H1 (cell line): ENCODE data around the gene CAPZB. TPM values are rescaled to one million over a fixed set of nuclear protein-coding genes. Genes with fewer than 3 reads are reported as not detected.

ENCODE experiments used
- CTCF ChIA-PET: fragments of 300-600 bp; sonication (Branson Sonifier 250); formaldehyde crosslinking; loops from one replicate; lab custom pipeline; 2021; ENCODE audit not compliant: partially characterized antibody; lab: Charles Lee
- POLR2A ChIA-PET: fragments of 300-600 bp; sonication (Branson Sonifier 250); formaldehyde crosslinking; loops from one replicate; lab custom pipeline; 2021; ENCODE audit warnings: inconsistent platforms; ENCODE audit not compliant: partially characterized antibody; lab: Charles Lee
- DNase-seq, 2 experiments: peaks; one replicate each; pipeline versions ENCODE4 v3.0.0 to v3.0.0-alpha.2; 2010 to 2022; ENCODE audit warnings: low spot score in 2 of 2, low read depth in 1 of 2, mixed read lengths in 1 of 2
- FAIRE-seq: peaks from 2 replicates; lab custom pipeline; 2011; peaks lifted over from hg19 to GRCh38; lab: Jason Lieb, UNC
- H2AFZ ChIP-seq: 2 replicates; pipeline ENCODE4 v1.8.1; 2012; ENCODE audit warnings: low read length, inconsistent platforms
- H2AK5ac ChIP-seq: 2 replicates; pipeline ENCODE4 v1.6.1; 2013; ENCODE audit warnings: low read depth, low read length
- H2BK120ac ChIP-seq: replicated peaks from 2 replicates; pipeline ENCODE3; 2013; ENCODE audit warnings: low read depth, low read length, inconsistent platforms
- H2BK12ac ChIP-seq: 2 replicates; pipeline ENCODE4 v1.6.1; 2013; ENCODE audit warnings: low read depth, low read length
- H2BK15ac ChIP-seq: 2 replicates; pipeline ENCODE4 v1.6.1; 2013; ENCODE audit warnings: low read length
- H2BK20ac ChIP-seq: 2 replicates; pipeline ENCODE4 v1.6.1; 2013; ENCODE audit warnings: low read length
- H2BK5ac ChIP-seq: 2 replicates; pipeline ENCODE4 v1.6.1; 2013; ENCODE audit warnings: low read depth, low read length
- H3K14ac ChIP-seq: 2 replicates; pipeline ENCODE4 v1.6.1; 2013; ENCODE audit warnings: inconsistent platforms; ENCODE audit not compliant: insufficient read length
- H3K18ac ChIP-seq: 2 replicates; pipeline ENCODE4 v1.6.1; 2013; ENCODE audit warnings: low read length; ENCODE audit errors: extremely low read depth
- H3K23ac ChIP-seq: 2 replicates; pipeline ENCODE4 v1.6.1; 2013; ENCODE audit warnings: inconsistent platforms; ENCODE audit not compliant: insufficient read length
- H3K23me2 ChIP-seq: 2 replicates; pipeline ENCODE4 v1.6.1; 2013; ENCODE audit warnings: low read depth, low read length
- H3K27ac ChIP-seq: 2 replicates; pipeline ENCODE4 v1.6.1; 2011; ENCODE audit warnings: low read depth, low read length, inconsistent platforms
- H3K27me3 ChIP-seq, 4 experiments: replicated peaks in 1 of 4; 1 replicate in 1 of 4; 2 replicates in 3 of 4; pipeline versions ENCODE4 v1.6.1 to v1.8.1; 2011 to 2013; ENCODE audit warnings: low read length in 3 of 4, mild to moderate bottlenecking in 3 of 4, inconsistent platforms in 2 of 4, mixed read lengths in 2 of 4, moderate library complexity in 1 of 4; ENCODE audit not compliant: control insufficient read depth in 3 of 4, insufficient read depth in 3 of 4; ENCODE audit errors: extremely low read depth in 1 of 4
- H3K36me3 ChIP-seq, 4 experiments: 2 replicates each; pipeline versions ENCODE4 v1.6.1 to v1.8.1; 2011 to 2013; ENCODE audit warnings: mild to moderate bottlenecking in 4 of 4, low read length in 3 of 4, moderate library complexity in 2 of 4, control low read depth in 1 of 4, inconsistent platforms in 1 of 4; ENCODE audit not compliant: insufficient read depth in 4 of 4, control insufficient read depth in 2 of 4
- H3K4ac ChIP-seq: replicated peaks from 2 replicates; pipeline ENCODE3; 2013; ENCODE audit warnings: low read length, low read depth, mixed read lengths, inconsistent platforms; ENCODE audit not compliant: insufficient read length
- H3K4me1 ChIP-seq, 4 experiments: replicated peaks in 1 of 4; 1 replicate in 1 of 4; 2 replicates in 3 of 4; pipeline versions ENCODE4 v1.6.1 to v1.8.1; 2011 to 2013; ENCODE audit warnings: low read length in 3 of 4, inconsistent platforms in 2 of 4, mixed read lengths in 1 of 4; ENCODE audit not compliant: insufficient read depth in 4 of 4, control insufficient read depth in 3 of 4
- H3K4me2 ChIP-seq, 2 experiments: 2 replicates each; pipeline versions ENCODE4 v1.6.1 to v1.8.1; 2011 to 2013; ENCODE audit warnings: low read depth in 2 of 2, low read length in 2 of 2, control low read depth in 1 of 2, inconsistent platforms in 1 of 2, mild to moderate bottlenecking in 1 of 2; ENCODE audit not compliant: insufficient read depth in 1 of 2
- H3K4me3 ChIP-seq, 4 experiments: fragments of 200-600, 300-600 bp in 1 of 4; sonication (generic), shearing (Covaris generic), sonication (Bioruptor Twin) in 1 of 4; 2 replicates each; pipeline versions ENCODE4 v1.5.1 to v1.8.1; 2011 to 2016; ENCODE audit warnings: low read length in 4 of 4, low read depth in 3 of 4, control low read depth in 2 of 4, inconsistent platforms in 2 of 4, mild to moderate bottlenecking in 2 of 4, mixed read lengths in 1 of 4, moderate library complexity in 1 of 4; ENCODE audit not compliant: insufficient read depth in 2 of 4; ENCODE audit errors: extremely low read depth in 1 of 4
- H3K56ac ChIP-seq: replicated peaks from 2 replicates; pipeline ENCODE3; 2013; ENCODE audit warnings: low read depth, mild to moderate bottlenecking, mixed read lengths, low read length, inconsistent platforms; ENCODE audit not compliant: insufficient read length
- H3K79me1 ChIP-seq: 2 replicates; pipeline ENCODE4 v1.6.1; 2013; ENCODE audit warnings: low read depth, low read length, control low read depth
- H3K79me2 ChIP-seq, 2 experiments: 2 replicates each; pipeline versions ENCODE4 v1.6.1 to v1.8.1; 2012 to 2013; ENCODE audit warnings: low read length in 2 of 2, mild to moderate bottlenecking in 2 of 2, inconsistent platforms in 1 of 2; ENCODE audit not compliant: insufficient read depth in 2 of 2, control insufficient read depth in 1 of 2
- H3K9ac ChIP-seq, 4 experiments: replicated peaks in 1 of 4; 1 replicate in 1 of 4; 2 replicates in 3 of 4; pipeline versions ENCODE4 v1.6.1 to v1.8.1; 2011 to 2013; ENCODE audit warnings: low read depth in 3 of 4, low read length in 3 of 4, control low read depth in 2 of 4, mild to moderate bottlenecking in 2 of 4, moderate library complexity in 2 of 4, inconsistent platforms in 1 of 4; ENCODE audit errors: extremely low read depth in 1 of 4
- H3K9me3 ChIP-seq, 2 experiments: 2 replicates each; pipeline versions ENCODE4 v1.6.1 to v1.8.1; 2012 to 2013; ENCODE audit warnings: mild to moderate bottlenecking in 2 of 2, moderate library complexity in 2 of 2, control low read depth in 1 of 2, inconsistent platforms in 1 of 2, low read depth in 1 of 2, low read length in 1 of 2, mixed read lengths in 1 of 2; ENCODE audit not compliant: insufficient read depth in 2 of 2
- H4K20me1 ChIP-seq, 2 experiments: replicated peaks in 1 of 2; 2 replicates each; pipeline versions ENCODE3 to v1.8.1; 2011 to 2013; ENCODE audit warnings: inconsistent platforms in 2 of 2, low read length in 2 of 2, mild to moderate bottlenecking in 1 of 2; ENCODE audit not compliant: insufficient read depth in 2 of 2, control insufficient read depth in 1 of 2
- H4K5ac ChIP-seq: 2 replicates; pipeline ENCODE4 v1.6.1; 2013; ENCODE audit warnings: low read length, low read depth, mixed read lengths, inconsistent platforms; ENCODE audit not compliant: insufficient read length
- H4K8ac ChIP-seq: 2 replicates; pipeline ENCODE4 v1.8.0; 2013; ENCODE audit warnings: mild to moderate bottlenecking, moderate library complexity, low read length, inconsistent platforms; ENCODE audit not compliant: insufficient read depth; ENCODE audit errors: extremely low read depth
- H4K91ac ChIP-seq: replicated peaks from 2 replicates; pipeline ENCODE3; 2013; ENCODE audit warnings: low read length, mixed read lengths, inconsistent platforms; ENCODE audit not compliant: insufficient read length
- ATF2 ChIP-seq: IDR thresholded peaks from 2 replicates; pipeline ENCODE4 v1.6.1; 2012; ENCODE audit warnings: low read length, inconsistent platforms
- CREB1 ChIP-seq: IDR thresholded peaks from 2 replicates; pipeline ENCODE4 v1.6.1; 2012; ENCODE audit warnings: inconsistent platforms
- NRF1 ChIP-seq: IDR thresholded peaks from 2 replicates; pipeline ENCODE4 v1.6.1; 2011; ENCODE audit warnings: mild to moderate bottlenecking, low read depth, low read length, improper control_type of control experiment
- POLR2AphosphoS5 ChIP-seq: IDR thresholded peaks from 2 replicates; pipeline ENCODE4 v1.6.1; 2011; ENCODE audit warnings: low read depth, low read length
- RFX5 ChIP-seq: IDR thresholded peaks from 2 replicates; pipeline ENCODE4 v1.6.1; 2011; ENCODE audit warnings: low read depth, low read length, improper control_type of control experiment, borderline replicate concordance
- RNF2 ChIP-seq: fragments of 200-900, 300-1000 bp; sonication (generic); IDR thresholded peaks from 2 replicates; pipeline ENCODE4 v1.7.1; 2016; ENCODE audit warnings: borderline replicate concordance, low read depth, mild to moderate bottlenecking, antibody characterized with exemption, low read length; ENCODE audit not compliant: poor library complexity, severe bottlenecking; ENCODE audit errors: missing control alignments
- TAF7 ChIP-seq: optimal IDR thresholded peaks from 2 replicates; pipeline ENCODE3; 2011; ENCODE audit warnings: low read depth, mild to moderate bottlenecking, inconsistent platforms, low read length, moderate library complexity, borderline replicate concordance
- WGBS, 2 experiments: shearing (Covaris generic) in 1 of 2; methylation state at CpG; one replicate each; pipeline versions ENCODE4 v1.1.6 to v1.1.7; 2013 to 2015; ENCODE audit warnings: low lambda C conversion rate in 2 of 2, mixed read lengths in 2 of 2, inconsistent platforms in 1 of 2, low coverage in 1 of 2, missing lambda C conversion rate in 1 of 2; ENCODE audit not compliant: insufficient replicate concordance in 2 of 2, insufficient coverage in 1 of 2, insufficient read length in 1 of 2; ENCODE audit errors: extremely low coverage in 1 of 2, missing lambda C conversion rate in 1 of 2; 5-methylcytosine and 5-hydroxymethylcytosine counted together
- polyA plus RNA-seq, 7 experiments: library from polyadenylated mRNA; depleted of rRNA in 3 of 7; stranded (reverse) in 5 of 7; unstranded in 2 of 7; fragments of >200 nt in 5 of 7; fragments of 200-250 nt in 2 of 7; gene quantifications; 1 replicate in 5 of 7; 2 replicates in 1 of 7; 4 replicates in 1 of 7; pipeline versions ENCODE4 v1.2.1 to v1.2.3, GENCODE V29; 2011 to 2013; ENCODE audit warnings: missing spikeins in 2 of 7, mixed read lengths in 2 of 7
- total RNA-seq: library from RNA; stranded (reverse); fragmentation: NEBNext Ultra II Directional; extraction: Animal tissue kit (Norgen Biotek cat#: 25700); gene quantifications from 2 replicates; pipeline ENCODE4 v1.2.1, GENCODE V29; 2021

Gene CAPZB
- total and polyA plus RNA-seq, 2 of the 8 experiments (the other 6 are each of a cell fraction or from before 2014, with no cell fraction given): 162 to 371 TPM

DNA sequence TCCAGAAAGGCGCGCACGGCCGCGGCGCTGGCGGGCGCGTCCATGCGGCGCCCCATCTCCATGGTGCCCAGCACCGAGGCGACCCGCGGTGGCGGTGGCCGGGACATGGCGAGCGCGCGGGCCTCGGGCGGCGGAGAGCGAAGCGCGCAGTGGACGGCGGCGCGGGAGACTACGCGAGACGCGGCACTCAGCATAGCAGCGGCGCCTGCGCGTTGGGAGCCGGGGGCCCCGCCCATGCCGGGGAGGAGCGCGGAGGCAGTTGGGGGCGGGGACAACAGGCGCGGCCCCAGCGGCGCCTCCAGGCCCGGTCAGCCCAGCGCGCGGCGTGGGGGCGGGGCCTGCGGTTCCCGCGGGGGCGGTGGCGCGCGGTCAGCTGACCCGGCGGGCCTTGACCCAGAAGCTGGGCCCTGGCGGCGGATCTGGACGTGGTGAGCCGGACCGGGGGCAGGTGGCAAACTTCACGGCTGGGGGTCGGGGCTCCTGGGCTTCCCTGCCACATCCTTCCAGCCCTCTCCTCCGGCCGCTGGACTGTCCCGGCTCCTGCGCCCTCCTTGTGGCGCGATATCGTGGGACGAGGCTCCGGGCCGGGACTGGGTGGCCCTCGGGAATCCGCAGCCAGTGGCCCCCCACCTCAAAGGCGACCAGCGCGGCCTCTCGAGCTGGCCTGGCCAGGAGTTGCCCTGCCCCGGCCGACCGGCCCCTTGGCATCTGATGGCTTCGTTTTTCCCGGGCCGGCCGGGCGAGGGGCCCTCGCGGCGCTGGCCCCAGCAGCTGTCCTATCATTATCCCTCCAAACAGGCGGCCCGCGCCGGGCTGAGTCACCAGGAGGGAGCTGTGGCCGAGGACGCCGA is 173.2 kb downstream of the CAPZB start, which contains the start of the genes AKR7A2 and SLC66A1:
Gene AKR7A2, minus strand, starts transcription at position 214 of the 851 bp plus-strand sequence. Its CDS starts 20 bp downstream, at position 194.
Gene SLC66A1, plus strand, starts transcription at position 396 of the 851 bp plus-strand sequence. CDS start 5,352 bp downstream, outside the sequence.
- 3% methylated on average over 83 of the region's 105 CpGs; no CpG with 5 or more reads in 1 of the 2 experiments for WGBS, 2 experiments
- POLR2A ChIA-PET: interaction anchor here (0.7 to 16.9 kb wide), 10 partner anchors 9 to 328 kb away, joined by 3 to 143 read pairs (median 4); partner anchors contain the start of genes EMC1 and MRTO4
- TF ChIP-seq POLR2AphosphoS5 (peak; percentile 70; the same call in 1 of the 2 replicates), NRF1 (peak; percentile 67), RFX5 (no peak), ATF2 (no peak), RNF2 (no peak), CREB1 (peak; percentile 60), TAF7 (peak; percentile 47)

More for the DNA sequence above, 173.2 kb downstream of the CAPZB start, which contains the start of the genes AKR7A2 and SLC66A1:
- CTCF ChIA-PET: interaction anchor here (0.5 to 2.0 kb wide), 3 partner anchors 8 to 336 kb away, joined by 3 to 6 read pairs (median 4); no protein-coding TSS in a partner anchor
- H3K79me1 ChIP-seq: peaks cover 2% of the 10 kb centered on the region; the same call in 1 of the 2 replicates
- H2BK12ac ChIP-seq: no peak within 1 kb of the TSS; the same call in 1 of the 2 replicates
- H3K4me3 ChIP-seq: peak within 1 kb of the TSS; percentile 66 to 91 (median 79)
- H3K4me2 ChIP-seq: peak within 1 kb of the TSS; percentile 89 to 98
- peaks cover 0 to 4% (median 1%) of the 10 kb centered on the region in 4 experiments; a peak in 1 of 7 replicates for H3K27me3 ChIP-seq
- no peak within 1 kb of the TSS for H3K27ac ChIP-seq
- no peak within 1 kb of the TSS for H3K56ac ChIP-seq
- no peak within 1 kb of the TSS for H2AK5ac ChIP-seq
- peak within 1 kb of the TSS; percentile 11 for H4K91ac ChIP-seq
- H4K5ac ChIP-seq: no peak within 1 kb of the TSS
- no peak within 1 kb of the TSS for H2BK20ac ChIP-seq
- H3K9me3 ChIP-seq: no peaks in the 10 kb centered on the region
- no peak within 1 kb of the TSS for H2BK15ac ChIP-seq
- peaks cover 0 to 10% (median 4%) of the 10 kb centered on the region in 4 experiments; a peak in 4 of 8 replicates for H3K36me3 ChIP-seq
- peak within 1 kb of the TSS; percentile 89 for H4K8ac ChIP-seq
- peak within 1 kb of the TSS; percentile 20; the same call in 1 of the 2 replicates for H2AFZ ChIP-seq
- peak within 1 kb of the TSS; percentile 66 for H3K23ac ChIP-seq
- peak within 1 kb of the TSS; percentile 54 for H3K4ac ChIP-seq
- H3K4me1 ChIP-seq: peaks cover 0 to 16% (median 9%) of the 10 kb centered on the region in 4 experiments; a peak in 6 of 7 replicates
- H2BK5ac ChIP-seq: no peak within 1 kb of the TSS
- H3K14ac ChIP-seq: no peak within 1 kb of the TSS
- H3K23me2 ChIP-seq: peaks cover 10% of the 10 kb centered on the region; the same call in 1 of the 2 replicates
- H3K18ac ChIP-seq: peak within 1 kb of the TSS; percentile 97
- peaks cover 6 to 12% of the 10 kb centered on the region in 2 experiments for H4K20me1 ChIP-seq
- H3K9ac ChIP-seq: peak within 1 kb of the TSS; percentile 72 to 89 (median 83)
- peaks cover 0 to 2% of the 10 kb centered on the region in 2 experiments; a peak in 1 of 4 replicates for H3K79me2 ChIP-seq
- no peak within 1 kb of the TSS for H2BK120ac ChIP-seq
- DNase-seq: peak; percentile 60 to 90
- no peak for FAIRE-seq
